IPS-NIHi7 (cell line): Measurements from ENCODE around the gene SMC4.
"Not testable (repeated sequence)": the region's sequence is repeated elsewhere in the genome, so short reads cannot be mapped to it uniquely, and the experiment has no call there.

ENCODE experiments used
- DNase-seq: peaks from one replicate; pipeline ENCODE4 v3.0.0; 2012; ENCODE audit warnings: mixed read lengths; ENCODE audit errors: extremely low spot score

SMC4 gene

DNA sequence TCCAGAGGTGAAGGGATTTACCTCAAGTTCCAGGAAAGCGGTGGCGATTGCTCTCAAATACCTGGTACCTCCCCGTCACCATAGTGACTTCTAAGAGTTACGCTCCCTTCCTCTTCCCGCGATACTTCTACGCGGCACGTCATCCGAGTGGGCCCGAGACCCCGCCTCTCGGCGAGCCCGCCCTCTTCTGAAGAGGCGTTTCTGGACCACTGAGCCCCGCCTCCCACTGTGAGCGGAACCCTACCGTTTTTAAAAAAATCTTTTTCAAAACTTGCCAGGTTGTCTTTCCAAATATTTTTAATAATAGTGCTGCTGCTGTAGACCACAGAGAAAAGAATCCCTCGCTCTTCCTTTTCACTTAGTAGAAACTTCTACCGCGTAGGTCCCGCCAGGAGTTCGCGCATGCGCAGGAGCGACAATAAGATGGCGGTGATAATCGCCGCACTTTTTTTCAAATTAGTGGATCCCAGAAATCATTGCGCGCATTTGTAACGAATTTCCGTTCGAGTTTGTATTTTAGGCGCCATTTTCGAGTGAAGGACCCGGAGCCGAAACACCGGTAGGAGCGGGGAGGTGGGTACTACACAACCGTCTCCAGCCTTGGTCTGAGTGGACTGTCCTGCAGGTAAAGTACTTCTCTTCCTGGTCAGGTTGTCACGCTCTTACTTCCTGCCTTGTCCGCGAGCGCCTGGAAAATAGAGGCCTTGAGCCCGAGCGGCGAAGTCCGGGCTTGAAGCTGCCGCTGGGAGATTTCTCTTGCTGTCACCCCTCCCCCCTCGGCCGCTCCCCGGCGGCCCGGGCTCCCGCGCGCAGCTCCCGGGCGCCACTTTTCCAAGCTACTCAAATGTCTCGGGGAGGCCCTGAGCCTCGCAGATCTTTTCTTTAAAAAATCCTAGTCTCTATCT is at the start of gene SMC4, which contains the start of gene IFT80:
TSS of gene SMC4 (plus strand) at position 526 of the 905 bp plus-strand sequence. CDS start 1,177 bp downstream, outside the sequence.
TSS of gene IFT80 (minus strand) at position 101 of the 905 bp plus-strand sequence. CDS start 14,625 bp downstream, outside the sequence.
- DNase-seq: peak; percentile 96

- DNase-seq: no peak
Measured at GRCh38 chr3:160355826-160356225, 43.6 kb upstream of the SMC4 start.

DNA sequence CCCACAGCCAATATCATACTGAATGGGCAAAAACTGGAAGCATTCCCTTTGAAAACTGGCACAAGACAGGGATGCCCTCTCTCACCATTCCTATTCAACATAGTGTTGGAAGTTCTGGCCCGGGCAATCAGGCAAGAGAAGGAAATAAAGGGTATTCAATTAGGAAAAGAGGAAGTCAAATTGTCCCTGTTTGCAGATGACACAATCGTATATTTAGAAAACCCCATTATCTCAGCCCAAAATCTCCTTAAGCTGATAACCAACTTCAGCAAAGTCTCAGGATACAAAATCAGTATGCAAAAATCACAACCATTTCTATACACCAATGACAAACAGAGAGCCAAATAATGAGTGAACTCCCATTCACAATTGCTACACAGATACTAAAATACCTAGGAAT is 36.6 kb upstream of the SMC4 start:
- DNase-seq: not testable (repeated sequence)

DNA sequence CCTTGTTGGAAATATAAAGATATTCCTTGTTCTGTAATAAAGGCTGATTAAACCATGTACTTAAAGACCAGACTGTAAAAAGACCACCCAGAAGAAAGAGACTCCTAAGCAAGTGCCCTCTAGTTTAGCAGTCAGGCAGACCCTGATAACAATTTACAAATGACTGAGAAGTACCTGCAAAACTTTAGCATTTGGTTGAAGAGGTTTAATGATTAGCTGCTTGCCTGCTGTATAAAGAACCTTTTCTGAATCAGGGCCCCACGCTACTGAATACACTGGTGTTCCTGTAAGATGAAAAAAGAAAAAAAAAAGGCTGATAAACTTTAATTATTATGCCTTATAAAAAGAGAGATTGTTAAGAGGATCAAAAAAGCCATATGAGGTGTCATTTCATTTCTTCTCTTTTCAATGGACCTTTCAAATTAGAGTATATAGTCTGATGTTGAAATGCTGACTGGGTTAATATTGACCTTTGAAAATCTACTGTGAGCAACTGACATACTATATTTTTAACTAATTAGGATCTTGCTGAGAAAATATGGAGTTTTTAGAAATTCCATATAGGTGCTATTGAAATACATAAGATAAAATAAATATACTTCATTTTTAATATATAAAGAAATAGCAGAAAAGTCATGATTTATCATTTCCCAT is 33.5 kb upstream of the SMC4 start:
- no peak for DNase-seq

GRCh38 chr3:160368804-160369203 is 30.6 kb upstream of the SMC4 start:
- no peak for DNase-seq

DNA sequence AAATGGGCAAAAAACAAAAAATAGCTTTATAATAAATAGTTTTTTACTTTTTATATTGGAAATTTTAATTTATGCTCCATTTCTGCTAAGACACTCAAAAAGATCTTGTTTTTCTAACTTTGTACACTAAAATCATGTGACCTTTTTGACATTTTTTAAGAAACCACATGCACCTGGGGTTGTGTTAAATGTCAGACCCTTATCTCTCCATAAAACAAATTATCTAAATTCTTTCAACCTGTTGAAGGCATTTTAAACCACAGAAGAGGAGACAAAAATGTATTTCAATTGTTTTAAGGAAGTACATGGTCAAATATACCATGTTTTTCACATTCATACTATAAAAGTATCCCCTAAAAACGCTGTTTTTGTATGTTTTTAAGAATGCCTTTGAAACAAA is 29.7 kb upstream of the SMC4 start:
- DNase-seq: no peak

DNA sequence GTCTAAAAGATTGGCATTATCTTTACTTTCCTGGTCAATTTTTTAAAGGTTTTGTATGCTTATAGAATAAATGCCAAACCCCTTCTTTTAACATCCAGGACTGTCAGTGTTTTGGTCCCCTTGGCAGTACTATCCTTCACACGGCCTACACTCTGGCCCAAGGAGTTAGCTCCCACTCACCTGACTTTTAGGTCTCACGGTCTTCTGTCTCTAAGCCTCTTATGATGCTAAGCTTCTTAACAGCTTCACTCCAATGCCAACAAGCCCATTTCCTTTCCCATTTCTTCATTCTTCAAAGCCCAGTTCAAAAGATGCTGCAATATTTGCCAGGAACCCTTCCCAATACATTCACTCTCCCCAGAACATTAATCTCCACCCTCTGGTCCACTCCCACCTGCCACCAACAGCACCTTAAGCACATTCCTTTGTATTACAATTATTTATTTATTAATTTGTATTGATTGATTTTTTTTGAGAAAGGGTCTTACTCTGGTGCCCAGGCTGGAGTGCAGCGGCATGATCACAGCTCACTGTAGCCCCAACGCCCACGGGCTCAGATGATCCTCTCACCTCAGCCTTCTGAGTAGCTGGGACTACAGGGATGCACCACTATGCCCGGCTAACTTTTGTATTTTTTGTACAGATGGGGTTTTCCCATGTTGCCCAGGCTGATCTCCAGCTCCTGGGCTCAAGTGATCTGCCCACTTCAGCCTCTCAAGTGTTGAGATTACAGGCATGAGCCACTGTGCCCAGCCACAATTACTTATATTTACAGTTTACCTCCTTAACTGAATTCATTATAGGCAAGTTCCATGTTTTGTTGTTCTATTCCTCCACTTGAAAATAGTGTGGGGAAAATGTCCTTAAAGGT is 28.2 kb upstream of the SMC4 start:
- no peak for DNase-seq

- DNase-seq: no peak
Measured at GRCh38 chr3:160372780-160373179, 26.7 kb upstream of the SMC4 start.

DNA sequence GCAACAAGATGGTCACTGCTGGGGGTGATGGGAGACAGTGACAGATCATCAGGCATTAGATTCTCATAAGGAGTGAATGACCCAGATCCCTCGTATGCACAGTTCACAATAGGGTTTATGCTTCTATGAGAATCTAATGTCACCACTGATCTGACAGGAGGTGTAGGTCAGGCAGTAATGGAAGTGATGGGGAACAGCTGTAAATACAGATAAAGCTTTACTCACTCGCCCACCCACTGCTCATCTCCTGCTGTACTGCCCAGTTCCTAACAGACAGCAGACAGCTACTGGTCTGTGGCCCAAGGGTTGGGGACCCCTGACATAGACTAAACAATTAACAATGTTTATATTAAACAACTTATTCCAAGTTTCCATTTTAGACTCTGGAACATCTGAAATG is 25.8 kb upstream of the SMC4 start:
- no peak for DNase-seq

- no peak for DNase-seq
Measured at GRCh38 chr3:160374472-160374871, 25.0 kb upstream of the SMC4 start.

GRCh38 chr3:160374925-160375324 is 24.5 kb upstream of the SMC4 start:
- DNase-seq: no peak

DNA sequence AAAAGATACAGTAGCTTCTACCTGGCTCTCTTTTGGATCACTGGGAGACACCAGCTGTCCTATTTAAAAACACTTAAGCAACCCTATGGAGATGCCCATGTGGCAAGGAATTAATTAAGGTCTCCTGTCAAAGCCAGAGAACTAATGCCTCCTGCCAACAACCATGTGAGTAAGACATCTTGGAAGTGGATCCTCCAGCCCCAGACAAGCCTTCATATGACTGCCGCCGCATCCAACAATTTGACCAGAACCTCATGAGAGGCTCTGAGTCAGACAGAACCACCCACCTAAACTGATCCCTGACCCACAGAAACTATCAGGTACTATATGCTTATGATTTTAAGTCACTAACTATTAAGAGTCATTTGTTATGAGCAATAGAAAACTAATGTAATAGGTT is 22.8 kb upstream of the SMC4 start:
- DNase-seq: no peak

DNA sequence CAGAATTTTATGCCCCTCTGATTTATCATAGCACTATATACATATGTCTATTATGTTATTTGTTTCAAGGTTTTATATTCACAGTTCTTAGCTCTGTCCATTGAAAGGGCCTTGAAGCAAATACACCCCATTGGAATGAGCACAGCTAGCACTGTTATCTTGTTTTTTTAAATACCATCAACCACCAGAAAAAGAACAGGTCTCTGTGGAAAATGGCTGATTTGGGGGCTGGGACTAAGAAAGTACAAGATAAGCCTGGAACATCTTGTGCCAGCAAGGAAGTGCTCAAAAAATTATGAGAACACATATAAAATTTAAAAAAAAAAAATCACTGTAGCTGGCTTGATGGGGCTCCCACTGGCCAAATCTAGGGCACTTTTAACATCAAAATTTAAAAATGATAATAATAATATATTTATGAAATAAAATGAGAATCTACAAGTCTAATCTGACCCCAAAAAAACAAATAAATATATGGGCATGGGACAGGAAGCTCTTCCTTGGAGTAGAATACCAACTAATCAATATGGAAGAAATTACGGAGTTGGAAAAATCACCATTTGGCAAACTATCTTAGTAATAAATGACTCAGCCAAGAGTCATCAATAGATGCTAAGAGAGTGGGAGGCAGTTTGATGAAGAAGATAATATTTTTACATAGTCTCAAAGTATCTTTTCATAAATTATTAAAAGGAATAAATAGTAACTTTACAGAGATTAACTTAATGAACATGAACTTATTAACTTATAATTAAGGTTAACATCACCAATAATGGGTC is 20.9 kb upstream of the SMC4 start:
- DNase-seq: no peak

DNA sequence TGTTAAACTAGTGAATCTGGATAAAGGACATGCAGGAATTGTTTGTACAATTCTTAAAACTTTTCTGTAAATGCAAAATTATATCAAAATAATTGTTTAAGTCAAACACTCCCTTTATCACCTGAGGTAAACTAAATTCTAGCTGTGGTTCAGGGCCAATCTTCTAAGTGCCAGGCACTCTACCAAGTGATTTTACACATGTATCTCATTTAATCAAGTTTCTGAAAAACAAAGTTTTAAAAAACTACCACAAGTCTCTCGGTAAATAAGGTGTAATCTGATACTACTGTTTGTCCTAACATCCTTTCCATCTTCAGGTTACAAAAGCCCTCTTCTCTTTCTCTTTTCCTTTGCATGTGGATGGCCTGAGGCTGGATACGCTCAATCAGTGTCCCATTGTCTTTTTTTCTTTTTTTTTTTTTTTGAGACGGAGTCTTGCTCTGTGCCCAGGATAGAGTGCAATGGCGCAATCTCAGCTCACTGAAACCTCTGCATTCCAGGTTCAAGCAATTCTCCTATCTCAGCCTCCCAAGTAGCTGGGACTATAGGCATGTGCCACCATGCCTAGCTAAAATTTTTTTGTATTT is 19.7 kb upstream of the SMC4 start:
- DNase-seq: peak; percentile 18

GRCh38 chr3:160381470-160381869 is 18.0 kb upstream of the SMC4 start:
- DNase-seq: no peak

DNA sequence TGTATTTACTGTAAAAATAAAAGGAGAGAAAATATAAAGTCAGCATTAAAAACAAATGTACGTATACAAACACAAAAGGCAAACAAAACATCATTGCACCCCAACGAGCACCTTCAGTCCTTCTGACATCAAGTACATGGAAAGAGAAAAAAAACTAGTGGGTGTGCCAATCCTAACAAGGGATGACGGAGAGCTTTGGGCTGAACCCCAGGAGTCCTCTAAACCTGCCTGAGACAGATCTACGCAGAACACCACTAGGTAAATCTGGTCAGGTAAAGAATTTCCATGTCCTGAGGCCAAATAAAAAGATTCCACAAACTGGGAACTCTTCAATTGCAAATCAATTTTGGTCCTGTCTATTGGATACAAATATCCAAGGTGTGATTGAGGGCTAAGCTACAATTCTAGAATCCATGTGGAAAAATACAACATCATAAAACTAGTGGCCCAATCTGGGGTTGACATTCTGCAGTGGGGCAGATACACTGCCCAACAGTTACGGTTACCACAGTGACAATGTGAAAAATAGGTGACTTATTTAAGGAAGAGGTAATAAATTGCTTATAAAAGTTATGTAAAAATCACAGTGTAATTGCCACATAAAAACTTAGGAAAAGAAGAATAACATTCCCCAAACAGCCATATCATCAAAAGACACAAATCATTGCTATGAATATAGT is 14.7 kb upstream of the SMC4 start:
- peak; percentile 13 for DNase-seq

GRCh38 chr3:160390565-160391138 is 8.8 kb upstream of the SMC4 start:
- DNase-seq: no peak

DNA sequence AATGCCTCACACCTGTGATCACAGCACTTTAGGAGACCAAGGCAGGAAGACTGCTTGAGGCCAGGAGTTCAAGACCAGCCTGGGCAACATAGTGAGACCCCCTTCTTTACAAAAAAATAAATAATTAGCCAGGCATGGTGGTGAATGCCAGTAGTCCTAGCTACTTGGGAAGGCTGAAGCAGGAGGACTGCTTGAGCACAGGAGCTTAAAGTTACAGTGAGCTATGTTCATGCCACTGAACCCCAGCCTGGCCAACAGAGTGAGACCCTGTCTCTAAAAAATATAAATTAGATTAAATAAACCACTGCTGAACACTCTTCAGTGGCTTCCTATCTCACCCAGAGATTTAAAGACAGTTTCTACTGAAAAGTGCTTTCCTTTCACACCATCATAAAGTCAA is 6.7 kb upstream of the SMC4 start:
- DNase-seq: no peak

DNA sequence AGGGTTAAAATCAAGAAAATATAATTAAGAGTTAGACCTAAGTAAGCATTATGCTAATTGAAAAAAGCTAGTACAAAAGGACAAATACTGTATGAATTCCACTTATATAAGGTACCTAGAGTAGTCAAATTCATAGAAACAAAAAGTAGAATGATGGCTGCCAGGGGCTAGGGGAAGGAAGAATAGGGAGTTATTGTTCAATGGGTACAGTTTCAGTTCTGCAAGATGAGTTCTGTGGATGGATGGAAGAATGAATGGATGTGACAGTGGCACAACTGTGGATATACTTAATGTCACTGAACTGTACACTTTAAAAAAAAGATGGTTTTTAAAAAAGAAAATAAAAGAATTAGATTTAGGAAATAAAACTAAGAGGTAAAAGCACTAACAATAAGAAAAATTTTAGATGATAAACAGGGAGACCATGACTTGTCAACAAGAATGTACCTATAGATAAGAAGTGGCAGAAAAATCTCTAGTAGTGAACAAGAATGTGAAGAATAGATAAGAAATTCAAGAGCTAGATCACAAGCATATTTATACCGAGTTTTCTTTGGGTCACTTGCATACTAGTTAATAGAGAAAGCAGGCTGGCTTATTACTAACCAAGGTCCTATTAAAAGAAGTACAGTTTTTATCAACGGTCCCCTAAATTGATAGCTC is 6.0 kb upstream of the SMC4 start:
- DNase-seq: no peak
